NCI-H2227 treated with DMSO at 0.1 percent for 48 hours (cell line): Measurements from ENCODE around the gene APRT.
"Not testable (repeated sequence)": the region's sequence is repeated elsewhere in the genome, so short reads cannot be mapped to it uniquely, and the experiment has no call there.

Source experiments
- DNase-seq: peaks from one replicate; lab custom pipeline; 2025; lab: John Stamatoyannopoulos, UW

APRT gene

GRCh38 chr16:88841521-88842307 is 30.0 kb upstream of the APRT start:
- DNase-seq = no peak

GRCh38 chr16:88840600-88841215 is 29.0 kb upstream of the APRT start:
- no peak for DNase-seq

GRCh38 chr16:88839745-88840599 is 28.2 kb upstream of the APRT start:
- DNase-seq = no peak

- DNase-seq = no peak
These were observed 27.4 kb upstream of the APRT start for GRCh38 chr16:88839026-88839529.

- DNase-seq = no peak
These were observed 26.8 kb upstream of the APRT start for GRCh38 chr16:88838566-88838965.

- no peak for DNase-seq
These were observed 26.1 kb upstream of the APRT start for GRCh38 chr16:88837806-88838205.

GRCh38 chr16:88836791-88837190 is 25.1 kb upstream of the APRT start:
- no peak for DNase-seq

GRCh38 chr16:88835818-88836217 is 24.1 kb upstream of the APRT start:
- no peak for DNase-seq

- DNase-seq = no peak
These were observed 23.7 kb upstream of the APRT start for GRCh38 chr16:88835383-88835782.

- DNase-seq = no peak
These were observed 22.9 kb upstream of the APRT start for GRCh38 chr16:88834670-88835069.

GRCh38 chr16:88833086-88833485 is 21.4 kb upstream of the APRT start:
- DNase-seq = no peak

- DNase-seq = no peak
These were observed 20.1 kb upstream of the APRT start for GRCh38 chr16:88831838-88832237.

- no peak for DNase-seq
These were observed 19.1 kb upstream of the APRT start for GRCh38 chr16:88830783-88831182.

- DNase-seq = no peak
These were observed 18.5 kb upstream of the APRT start for GRCh38 chr16:88830258-88830657.

- DNase-seq = no peak
These were observed 17.0 kb upstream of the APRT start for GRCh38 chr16:88828711-88829110.

- no peak for DNase-seq
These were observed 16.0 kb upstream of the APRT start for GRCh38 chr16:88827727-88828126.

GRCh38 chr16:88826070-88826840 is 14.5 kb upstream of the APRT start:
- DNase-seq = no peak

GRCh38 chr16:88825146-88825545 is 13.4 kb upstream of the APRT start:
- DNase-seq = no peak

- DNase-seq = no peak
These were observed 12.7 kb upstream of the APRT start for GRCh38 chr16:88824256-88825077.

- DNase-seq = not testable (repeated sequence)
These were observed 11.9 kb upstream of the APRT start for GRCh38 chr16:88823646-88824045.
